K562 (cell line): Measurements from ENCODE around the gene EGR1. TPM values are rescaled to one million over a fixed set of nuclear protein-coding genes. Genes with fewer than 3 reads are reported as not detected.

ENCODE experiments used
- ATF3 ChIP-seq, 2 experiments: fragments of 450-650 bp in 1 of 2; sonication (generic) in 1 of 2; formaldehyde crosslinking in 1 of 2; IDR thresholded peaks in 1 of 2; conservative IDR thresholded peaks in 1 of 2; 2 replicates each; pipeline versions ENCODE4 v1.6.1 to v1.8.1; 2016 to 2023; ENCODE audit warnings: mild to moderate bottlenecking in 2 of 2, moderate library complexity in 2 of 2, inconsistent platforms in 1 of 2, missing genetic modification reagents in 1 of 2
- BMI1 ChIP-seq: fragments of 150-350 bp; IDR thresholded peaks from 2 replicates; pipeline ENCODE4 v1.6.1; 2014; ENCODE audit warnings: low read length
- BRD4 ChIP-seq: fragments of 200-600 bp; sonication (generic); IDR thresholded peaks from 2 replicates; pipeline ENCODE4 v1.6.1; 2017; ENCODE audit warnings: inconsistent platforms
- CAMTA2 ChIP-seq: fragments of 250-450 bp; sonication (Bioruptor Pico); conservative IDR thresholded peaks from 2 replicates; pipeline ENCODE4 v1.5.1; 2022
- CHD7 ChIP-seq: fragments of 200-600 bp; sonication (generic); IDR thresholded peaks from one replicate; pipeline ENCODE4 v1.6.1; 2012; ENCODE audit warnings: mild to moderate bottlenecking, low read depth, low read length, inconsistent platforms
- CREB5 ChIP-seq: fragments of 250-450 bp; sonication (Bioruptor Pico); IDR thresholded peaks from 2 replicates; pipeline ENCODE4 v1.5.0; 2020; ENCODE audit warnings: mild to moderate bottlenecking
- ERF ChIP-seq: fragments of 450-650 bp; formaldehyde crosslinking; IDR thresholded peaks from 2 replicates; pipeline ENCODE4 v1.4.0; 2020; ENCODE audit warnings: mild to moderate bottlenecking, mixed read lengths
- RBM15 ChIP-seq: fragments of 200-400 bp; formaldehyde crosslinking; IDR thresholded peaks from 2 replicates; pipeline ENCODE4 v1.6.1; 2018; ENCODE audit warnings: mild to moderate bottlenecking, low read length, moderate library complexity; ENCODE audit not compliant: insufficient read depth
- RFX5 ChIP-seq: IDR thresholded peaks from 2 replicates; pipeline ENCODE4 v1.6.1; 2011; ENCODE audit warnings: low read depth, mild to moderate bottlenecking, improper control_type of control experiment, low read length
- SMARCB1 ChIP-seq: IDR thresholded peaks from 2 replicates; pipeline ENCODE4 v1.6.1; 2011; ENCODE audit warnings: improper control_type of control experiment, low read depth; ENCODE audit not compliant: insufficient read length
- SRSF1 ChIP-seq: fragments of 200-400 bp; formaldehyde crosslinking; IDR thresholded peaks from 2 replicates; pipeline ENCODE4 v1.6.1; 2017; ENCODE audit warnings: mild to moderate bottlenecking, low read depth, low read length, moderate library complexity
- SRSF9 ChIP-seq: fragments of 200-400 bp; formaldehyde crosslinking; IDR thresholded peaks from 2 replicates; pipeline ENCODE4 v1.6.1; 2017; ENCODE audit warnings: low read depth, low read length, borderline replicate concordance
- TRIM24 ChIP-seq, 2 experiments: fragments of 450-650 bp; IDR thresholded peaks; 2 replicates each; pipeline ENCODE4 v1.6.1; 2016
- ZNF780A ChIP-seq: fragments of 250-450 bp; sonication (Bioruptor Pico); IDR thresholded peaks from 2 replicates; pipeline ENCODE4 v1.5.0; 2021; ENCODE audit warnings: mild to moderate bottlenecking
- ZNF79 ChIP-seq: fragments of 250-450 bp; sonication (Bioruptor Pico); IDR thresholded peaks from 2 replicates; pipeline ENCODE4 v1.4.0; 2020; ENCODE audit warnings: low read depth, mild to moderate bottlenecking, moderate library complexity
- polyA plus RNA-seq, 8 experiments: library from polyadenylated mRNA; depleted of rRNA in 4 of 8; stranded (reverse) in 5 of 8; unstranded in 3 of 8; fragments of >200 nt; fragmentation: Nextera tagmentation in 2 of 8; fragmentation: Illumina TruSeq in 1 of 8; extraction: Ambion mirVana in 2 of 8; extraction: Trizol in 1 of 8; gene quantifications; 2 replicates each; pipeline versions ENCODE4 v1.2.1 to v1.2.3, GENCODE V29; 2011 to 2014; ENCODE audit warnings: inconsistent platforms in 1 of 8, missing spikeins in 1 of 8
- total RNA-seq, 7 experiments: library from RNA; depleted of rRNA in 6 of 7; stranded (reverse); fragments of >200 nt in 6 of 7; fragmentation: Illumina TruSeq in 2 of 7; extraction: Trizol in 2 of 7; gene quantifications; 2 replicates each; pipeline versions ENCODE4 v1.2.1 to v1.2.3, GENCODE V29; 2011 to 2021; ENCODE audit warnings: low replicate concordance in 1 of 7

EGR1 gene
- total and polyA plus RNA-seq, 9 of the 15 experiments (the other 6 are each of a cell fraction or from before 2014, with no cell fraction given), result 1.3 to 132 (median 21.5) TPM

GRCh38 chr5:138470322-138471051, 5.2 kb downstream of the EGR1 start (continued):
- no peak for TF ChIP-seq CHD7
- TF ChIP-seq ATF3 (IDR thresholded peaks at IDR 0.05), result no peak
- 0 out of 2 replicates have a peak, but pooled peaks have one; percentile 17 for TF ChIP-seq ATF3 (CRISPR knock-in tag; conservative IDR thresholded peaks at IDR 0.05)
- TF ChIP-seq CREB5, result no peak
- TF ChIP-seq ZNF780A (CRISPR knock-in tag), result no peak
- no peak for TF ChIP-seq ZNF79 (CRISPR knock-in tag)
- TF ChIP-seq RBM15, result no peak
- no peak for TF ChIP-seq BMI1
- no peak for TF ChIP-seq CAMTA2 (CRISPR knock-in tag)
- no peak for TF ChIP-seq ERF (CRISPR knock-in tag)
- TF ChIP-seq SRSF1, result no peak
- no peak for TF ChIP-seq RFX5
- TF ChIP-seq SMARCB1, result no peak
- TF ChIP-seq SRSF9, result no peak
- peak in 1 of 2 experiments; percentile 21; a peak in 1 of 4 replicates for TF ChIP-seq TRIM24 (IDR thresholded peaks at IDR 0.05)
- no peak; the same call in 1 of the 2 replicates for TF ChIP-seq BRD4
